GM20000 (cell line): Measurements from ENCODE around the gene CORO1C.

Experiments
- DNase-seq: peaks from one replicate; pipeline ENCODE4 v3.0.0; 2012; ENCODE audit warnings: low spot score
- CTCF ChIP-seq: IDR thresholded peaks from 2 replicates; pipeline ENCODE4 v1.5.1; 2012; ENCODE audit warnings: mild to moderate bottlenecking, control low read depth; ENCODE audit errors: extremely low read depth, missing control alignments

Gene CORO1C

GRCh38 chr12:108722463-108722862 is 8.9 kb downstream of the CORO1C start:
- DNase-seq: no peak
- no peak for TF ChIP-seq CTCF

GRCh38 chr12:108721824-108722223 is 9.5 kb downstream of the CORO1C start:
- TF ChIP-seq CTCF: no peak
- DNase-seq: no peak

- no peak for TF ChIP-seq CTCF
- no peak for DNase-seq
Observed at GRCh38 chr12:108720757-108721514, 10.4 kb downstream of the CORO1C start.

- TF ChIP-seq CTCF: no peak
- DNase-seq: no peak
Observed at GRCh38 chr12:108717243-108717642, 14.1 kb downstream of the CORO1C start.

GRCh38 chr12:108714866-108715265 is 16.5 kb downstream of the CORO1C start:
- no peak for TF ChIP-seq CTCF
- DNase-seq: no peak

- no peak for DNase-seq
- no peak for TF ChIP-seq CTCF
Observed at GRCh38 chr12:108713471-108713870, 17.8 kb downstream of the CORO1C start.

- no peak for DNase-seq
- no peak for TF ChIP-seq CTCF
Observed at GRCh38 chr12:108712925-108713203, 18.5 kb downstream of the CORO1C start.
